PC-3 (cell line): Measurements from ENCODE around the gene LRRC7. TPM values are rescaled to one million over a fixed set of nuclear protein-coding genes. Genes with fewer than 3 reads are reported as not detected.

Experiments used
- ATAC-seq: fragments of 200-7000 bp; cut with Tn5 transposase; 2 replicates; pipeline ENCODE4 v1.9.1; 2020; ENCODE audit warnings: mild to moderate bottlenecking, moderate library complexity
- BruUV-seq: library from RNA; stranded (reverse); fragments of 400-500 nt; replicated peaks from 2 replicates; lab custom pipeline; 2021; lab: Mats Ljungman, UMichigan
- CTCF ChIA-PET: fragments of 300-600 bp; sonication (Branson Sonifier 250); formaldehyde crosslinking; loops from one replicate; lab custom pipeline; 2022; ENCODE audit warnings: antibody characterized with exemption; lab: Charles Lee
- POLR2A ChIA-PET: fragments of 300-600 bp; sonication (Branson Sonifier 250); formaldehyde crosslinking; loops from one replicate; lab custom pipeline; 2022; ENCODE audit warnings: antibody characterized with exemption; ENCODE audit not compliant: unreplicated experiment; lab: Charles Lee
- DNase-seq: peaks from one replicate; pipeline ENCODE4 v3.0.0-alpha.2; 2015
- H2AFZ ChIP-seq: fragments of 300-600 bp; sonication (generic); 2 replicates; pipeline ENCODE4 v1.6.0; 2016; ENCODE audit warnings: antibody characterized with exemption, low read length
- H3F3A ChIP-seq: fragments of 300-600 bp; sonication (generic); one replicate; pipeline ENCODE4 v1.6.0; 2017; ENCODE audit warnings: antibody characterized with exemption, low read length, control low read depth, mild to moderate bottlenecking; ENCODE audit not compliant: unreplicated experiment
- H3K27ac ChIP-seq: fragments of 300-600 bp; sonication (generic); 2 replicates; pipeline ENCODE4 v1.5.1; 2016; ENCODE audit warnings: mild to moderate bottlenecking, low read length
- H3K27me3 ChIP-seq: fragments of 300-600 bp; sonication (generic); 2 replicates; pipeline ENCODE4 v1.6.1; 2016; ENCODE audit warnings: low read length, mixed read lengths
- H3K36me3 ChIP-seq: fragments of 300-600 bp; sonication (generic); 2 replicates; pipeline ENCODE4 v1.6.1; 2016; ENCODE audit warnings: low read depth, mixed run types, low read length, mixed read lengths
- H3K4me1 ChIP-seq: fragments of 300-600 bp; sonication (generic); 2 replicates; pipeline ENCODE4 v1.5.1; 2016; ENCODE audit warnings: low read length; ENCODE audit not compliant: insufficient read depth
- H3K4me2 ChIP-seq: fragments of 300-600 bp; sonication (generic); 2 replicates; pipeline ENCODE4 v1.6.0; 2016; ENCODE audit warnings: low read length
- H3K4me3 ChIP-seq: fragments of 300-600 bp; sonication (generic); 2 replicates; pipeline ENCODE4 v1.5.1; 2016; ENCODE audit warnings: mild to moderate bottlenecking, low read length, mixed read lengths
- H3K79me2 ChIP-seq: fragments of 300-600 bp; sonication (generic); 2 replicates; pipeline ENCODE4 v1.6.1; 2017; ENCODE audit warnings: low read length, mixed read lengths
- H3K9ac ChIP-seq: fragments of 300-600 bp; sonication (generic); 2 replicates; pipeline ENCODE4 v1.6.0; 2016; ENCODE audit warnings: mild to moderate bottlenecking, low read length
- H3K9me2 ChIP-seq: fragments of 300-600 bp; sonication (generic); replicated peaks from 2 replicates; pipeline ENCODE4 v1.6.1; 2016; ENCODE audit warnings: mixed run types, low read length, mixed read lengths
- H3K9me3 ChIP-seq: fragments of 300-600 bp; sonication (generic); 2 replicates; pipeline ENCODE4 v1.6.1; 2016; ENCODE audit warnings: low read length, mixed read lengths
- H4K20me1 ChIP-seq: fragments of 300-600 bp; sonication (generic); 2 replicates; pipeline ENCODE4 v1.6.1; 2016; ENCODE audit warnings: low read length, mixed read lengths
- CTCF ChIP-seq: fragments of 300-600 bp; sonication (generic); conservative IDR thresholded peaks from 2 replicates; pipeline ENCODE4 v1.5.1; 2017; ENCODE audit warnings: antibody characterized with exemption, low read depth, mild to moderate bottlenecking, low read length
- EZH2 ChIP-seq: fragments of 300-600 bp; sonication (generic); IDR thresholded peaks from one replicate; pipeline ENCODE4 v1.6.1; 2017; ENCODE audit warnings: antibody characterized with exemption, mild to moderate bottlenecking, low read length; ENCODE audit not compliant: unreplicated experiment
- EZH2phosphoT487 ChIP-seq: fragments of 300-600 bp; sonication (generic); IDR thresholded peaks from 2 replicates; pipeline ENCODE4 v1.6.1; 2018; ENCODE audit warnings: mild to moderate bottlenecking, antibody characterized with exemption, low read length, borderline replicate concordance
- intact Hi-C: fragments of 100-400 bp; cut with micrococcal nuclease; formaldehyde crosslinking; loops from 2 replicates; pipeline ENCODE4 v1.9.0; 2023
- total RNA-seq: library from RNA; depleted of rRNA; stranded (reverse); fragments of >200 nt; gene quantifications from 2 replicates; pipeline ENCODE4 v1.2.3, GENCODE V29; 2014

Gene LRRC7
- total RNA-seq, 1 experiment from 2014 or later, result 0.04 TPM

GRCh38 chr1:70041317-70042045 is 473.8 kb downstream of the LRRC7 start:
- no TSS peak for BruUV-seq
- no peak overlapping the region for H2AFZ ChIP-seq
- CTCF ChIA-PET, result interaction anchor here (0.6 kb wide), 1 partner anchor 1716 kb away, joined by 3 read pairs; no protein-coding TSS in a partner anchor
- H3K79me2 ChIP-seq, result no peaks in the 10 kb centered on the region
- H3K9me2 ChIP-seq, result no peaks in the 10 kb centered on the region
- H4K20me1 ChIP-seq, result no peaks in the 10 kb centered on the region
- no peak for TF ChIP-seq EZH2
- no peak for TF ChIP-seq CTCF
- TF ChIP-seq EZH2phosphoT487, result no peak
- no peaks in the 10 kb centered on the region for H3K9me3 ChIP-seq
- H3K27me3 ChIP-seq, result no peaks in the 10 kb centered on the region
- no peak overlapping the region for H3K9ac ChIP-seq
- no peaks in the 10 kb centered on the region for H3K36me3 ChIP-seq
- H3K27ac ChIP-seq, result no peak overlapping the region
- H3K4me2 ChIP-seq, result no peak overlapping the region
- no peak overlapping the region for H3K4me3 ChIP-seq
- intact Hi-C loops, result no loop called here
- DNase-seq (no peak), ATAC-seq (no peak)
- POLR2A ChIA-PET, result no interaction called here
- H3F3A ChIP-seq, result no peaks in the 10 kb centered on the region
- H3K4me1 ChIP-seq, result peaks cover 21% of the 10 kb centered on the region

GRCh38 chr1:70042090-70042731 is 474.5 kb downstream of the LRRC7 start:
- CTCF ChIA-PET, result interaction anchor here (0.6 kb wide), 1 partner anchor 1715 kb away, joined by 3 read pairs; no protein-coding TSS in a partner anchor
- ATAC-seq, result no peak
- no TSS peak for BruUV-seq

GRCh38 chr1:70043804-70044203 is 476.1 kb downstream of the LRRC7 start:
- H3K36me3 ChIP-seq, result no peaks in the 10 kb centered on the region
- no peak overlapping the region for H3K27ac ChIP-seq
- no TSS peak for BruUV-seq
- H3K27me3 ChIP-seq, result no peaks in the 10 kb centered on the region
- no peaks in the 10 kb centered on the region for H4K20me1 ChIP-seq
- H2AFZ ChIP-seq, result no peak overlapping the region; the same call in 1 of the 2 replicates
- no peak overlapping the region for H3K9ac ChIP-seq
- no peak overlapping the region for H3K4me3 ChIP-seq
- ChIA-PET CTCF (no interaction called here), POLR2A (no interaction called here)
- peaks cover 21% of the 10 kb centered on the region for H3K4me1 ChIP-seq
- ATAC-seq (peak; percentile 33), DNase-seq (peak; percentile 60)
- intact Hi-C loops, result loop anchor here (1.0 kb wide), 2 partner anchors 41 to 47 kb away; no protein-coding TSS in a partner anchor
- H3K4me2 ChIP-seq, result no peak overlapping the region
- no peaks in the 10 kb centered on the region for H3K79me2 ChIP-seq
- no peaks in the 10 kb centered on the region for H3F3A ChIP-seq
- TF ChIP-seq EZH2phosphoT487, result no peak
- no peak for TF ChIP-seq CTCF
- TF ChIP-seq EZH2, result no peak
- H3K9me2 ChIP-seq, result no peaks in the 10 kb centered on the region
- no peaks in the 10 kb centered on the region for H3K9me3 ChIP-seq

More at GRCh38 chr1:70042090-70042731, 474.5 kb downstream of the LRRC7 start:
- H3K27ac ChIP-seq, result no peak overlapping the region
- DNase-seq, result no peak
- H3K36me3 ChIP-seq, result no peaks in the 10 kb centered on the region
- no peak overlapping the region for H3K9ac ChIP-seq
- H3K79me2 ChIP-seq, result no peaks in the 10 kb centered on the region
- intact Hi-C loops, result no loop called here
- H3F3A ChIP-seq, result no peaks in the 10 kb centered on the region
- no peak overlapping the region for H2AFZ ChIP-seq
- no peak for TF ChIP-seq EZH2phosphoT487
- no peaks in the 10 kb centered on the region for H3K27me3 ChIP-seq
- H3K4me3 ChIP-seq, result no peak overlapping the region
- no peaks in the 10 kb centered on the region for H4K20me1 ChIP-seq
- no peak overlapping the region for H3K4me2 ChIP-seq
- peaks cover 21% of the 10 kb centered on the region for H3K4me1 ChIP-seq
- H3K9me3 ChIP-seq, result no peaks in the 10 kb centered on the region
- POLR2A ChIA-PET, result no interaction called here
- H3K9me2 ChIP-seq, result no peaks in the 10 kb centered on the region
